GM12878 (cell line): ENCODE results near the gene PPM1J. TPM values are rescaled to one million over a fixed set of nuclear protein-coding genes. Genes with fewer than 3 reads are reported as not detected.

Experiments used
- ATAC-seq: fragments of 200-7000 bp; cut with Tn5 transposase; 3 replicates; pipeline ENCODE4 v1.9.1; 2020; ENCODE audit warnings: mild to moderate bottlenecking, moderate library complexity
- BruUV-seq: library from RNA; stranded (reverse); fragments of 400-500 nt; replicated peaks from 2 replicates; lab custom pipeline; 2021; lab: Mats Ljungman, UMichigan
- CTCF ChIA-PET: fragments of 300-600 bp; sonication (Branson Sonifier 250); formaldehyde crosslinking; extraction: SDS; loops from one replicate; lab custom pipeline; 2021; ENCODE audit warnings: inconsistent platforms; lab: Yijun Ruan, JAX
- POLR2A ChIA-PET: fragments of 350-600 bp; formaldehyde crosslinking; extraction: SDS; loops from one replicate; lab custom pipeline; 2021; ENCODE audit warnings: inconsistent platforms; lab: Charles Lee
- RAD21 ChIA-PET: fragments of 300-600 bp; sonication (Branson Sonifier 250); formaldehyde crosslinking; loops from one replicate; lab custom pipeline; 2023; ENCODE audit warnings: antibody characterized with exemption; ENCODE audit not compliant: unreplicated experiment; lab: Charles Lee
- SMC1A ChIA-PET: fragments of 300-600 bp; sonication (Branson Sonifier 250); formaldehyde crosslinking; loops from one replicate; lab custom pipeline; 2023; ENCODE audit not compliant: unreplicated experiment, uncharacterized antibody; lab: Charles Lee
- DNase-seq: peaks from one replicate; pipeline ENCODE4 v3.0.0-alpha.2; 2011; ENCODE audit warnings: low read depth, low spot score
- FAIRE-seq: peaks from 3 replicates; lab custom pipeline; 2011; peaks lifted over from hg19 to GRCh38; lab: Jason Lieb, UNC
- H2AFZ ChIP-seq: 2 replicates; pipeline ENCODE4 v1.6.0; 2011; ENCODE audit warnings: low read depth, low read length, control low read depth; ENCODE audit not compliant: control insufficient read depth
- H3K27ac ChIP-seq: 2 replicates; pipeline ENCODE4 v1.5.1; 2011; ENCODE audit warnings: control low read depth; ENCODE audit not compliant: control insufficient read depth, insufficient read depth
- H3K27me3 ChIP-seq, 2 experiments: replicated peaks in 1 of 2; 2 replicates each; pipeline versions ENCODE4 v1.6.0 to v1.6.1; 2011; ENCODE audit warnings: low read length in 1 of 2; ENCODE audit not compliant: control insufficient read depth in 2 of 2, insufficient read depth in 2 of 2
- H3K36me3 ChIP-seq, 2 experiments: 2 replicates each; pipeline ENCODE4 v1.5.1; 2011; ENCODE audit warnings: low read length in 1 of 2; ENCODE audit not compliant: control insufficient read depth in 2 of 2, insufficient read depth in 2 of 2
- H3K4me1 ChIP-seq: 2 replicates; pipeline ENCODE4 v1.6.1; 2011; ENCODE audit warnings: mild to moderate bottlenecking, low read length, moderate library complexity, mixed read lengths; ENCODE audit not compliant: control insufficient read depth, insufficient read depth
- H3K4me2 ChIP-seq: 2 replicates; pipeline ENCODE4 v1.6.0; 2011; ENCODE audit warnings: control low read depth; ENCODE audit not compliant: control insufficient read depth, insufficient read depth
- H3K4me3 ChIP-seq: fragments of 200-600 bp; sonication (generic); 2 replicates; pipeline ENCODE4 v1.5.1; 2016
- H3K79me2 ChIP-seq: 2 replicates; pipeline ENCODE4 v1.6.0; 2011; ENCODE audit warnings: low read length; ENCODE audit not compliant: control insufficient read depth, insufficient read depth
- H3K9ac ChIP-seq: 2 replicates; pipeline ENCODE4 v1.8.0; 2011; ENCODE audit warnings: low read length, control low read depth, mixed read lengths; ENCODE audit not compliant: control insufficient read depth, insufficient read depth
- H3K9me3 ChIP-seq: replicated peaks from 3 replicates; pipeline ENCODE4 v1.5.1; 2011; ENCODE audit warnings: mild to moderate bottlenecking, low read length; ENCODE audit not compliant: control insufficient read depth, insufficient read depth
- H4K20me1 ChIP-seq: 2 replicates; pipeline ENCODE4 v1.6.0; 2011; ENCODE audit not compliant: control insufficient read depth, insufficient read depth
- MEF2A ChIP-seq: IDR thresholded peaks from 2 replicates; pipeline ENCODE4 v1.6.1; 2011; ENCODE audit warnings: low read depth, mild to moderate bottlenecking, low read length, moderate library complexity; ENCODE audit not compliant: insufficient read depth
- NFYA ChIP-seq: IDR thresholded peaks from 2 replicates; pipeline ENCODE4 v1.6.1; 2011; ENCODE audit warnings: low read depth, mild to moderate bottlenecking, low read length, improper control_type of control experiment, borderline replicate concordance
- NFYB ChIP-seq: IDR thresholded peaks from 2 replicates; pipeline ENCODE4 v1.6.1; 2011; ENCODE audit warnings: low read depth, mild to moderate bottlenecking, low read length, improper control_type of control experiment, moderate library complexity; ENCODE audit not compliant: insufficient read depth
- SIX5 ChIP-seq: IDR thresholded peaks from 2 replicates; pipeline ENCODE4 v1.6.1; 2011; ENCODE audit warnings: mild to moderate bottlenecking, low read depth, low read length, moderate library complexity; ENCODE audit not compliant: severe bottlenecking
- SPI1 ChIP-seq: IDR thresholded peaks from 2 replicates; pipeline ENCODE4 v1.6.1; 2011; ENCODE audit warnings: low read depth, mild to moderate bottlenecking, low read length, moderate library complexity, borderline replicate concordance; ENCODE audit not compliant: insufficient read depth
- SREBF2 ChIP-seq: IDR thresholded peaks from 2 replicates; pipeline ENCODE4 v1.6.1; 2012; ENCODE audit warnings: mild to moderate bottlenecking, low read length
- STAT3 ChIP-seq: IDR thresholded peaks from 2 replicates; pipeline ENCODE4 v1.6.1; 2011; ENCODE audit warnings: low read depth, low read length, improper control_type of control experiment
- ZBTB4 ChIP-seq: fragments of 450-650 bp; formaldehyde crosslinking; IDR thresholded peaks from 2 replicates; pipeline ENCODE4 v1.4.0; 2022; ENCODE audit warnings: mild to moderate bottlenecking, moderate library complexity
- ZSCAN29 ChIP-seq: fragments of 450-650 bp; IDR thresholded peaks from 2 replicates; pipeline ENCODE4 v1.6.1; 2017; ENCODE audit warnings: mild to moderate bottlenecking, moderate library complexity
- WGBS: methylation state at CpG from one replicate; pipeline ENCODE4 v1.1.6; 2016; ENCODE audit warnings: low lambda C conversion rate; ENCODE audit not compliant: insufficient replicate concordance, insufficient coverage; ENCODE audit errors: missing lambda C conversion rate; 5-methylcytosine and 5-hydroxymethylcytosine counted together
- in situ Hi-C: fragments of 300-500 bp; cut with MboI; formaldehyde crosslinking; loops from 9 replicates; pipeline ENCODE4 v1.14.3; 2018; ENCODE audit warnings: mixed read lengths
- intact Hi-C: fragments of 100-400 bp; cut with micrococcal nuclease; formaldehyde crosslinking; loops from one replicate; pipeline ENCODE4 v1.14.2; 2022; ENCODE audit not compliant: unreplicated experiment
- polyA plus RNA-seq, 11 experiments: library from polyadenylated mRNA; depleted of rRNA in 4 of 11; unstranded in 6 of 11; stranded (reverse) in 5 of 11; fragments of >200 nt; fragmentation: Nextera tagmentation in 4 of 11; fragmentation: Illumina TruSeq in 1 of 11; extraction: Ambion mirVana in 4 of 11; extraction: Trizol in 1 of 11; gene quantifications; 1 replicate in 1 of 11; 2 replicates in 10 of 11; pipeline versions ENCODE4 v1.2.1 to v1.2.3, GENCODE V29; 2011 to 2016; ENCODE audit warnings: inconsistent platforms in 2 of 11, missing spikeins in 2 of 11, low read depth in 1 of 11
- total RNA-seq, 4 experiments: library from RNA; depleted of rRNA in 3 of 4; stranded (reverse); fragments of >200 nt in 3 of 4; fragmentation: Illumina TruSeq in 1 of 4; extraction: Trizol in 1 of 4; gene quantifications; 2 replicates each; pipeline versions ENCODE4 v1.2.1 to v1.2.3, GENCODE V29; 2013 to 2021
- TF ChIP-seq, protein P1 (sequence below): fragments of 450-650 bp; formaldehyde crosslinking; IDR thresholded peaks from 2 replicates; pipeline ENCODE4 v1.4.0; 2020; ENCODE audit warnings: mild to moderate bottlenecking, moderate library complexity

The PPM1J gene
- total and polyA plus RNA-seq, 10 of the 15 experiments (the other 5 are each of a cell fraction or from before 2014, with no cell fraction given) = 0.07 to 1.8 (median 0.59) TPM; not detected in 1

- H3K27me3 ChIP-seq = no peaks in the 10 kb centered on the region
- peaks cover 21% of the 10 kb centered on the region for H3K4me1 ChIP-seq
- 0 out of 2 replicates have a peak, but pooled peaks cover 3% of the 10 kb centered on the region for H4K20me1 ChIP-seq
- BruUV-seq = no TSS peak
- H3K4me3 ChIP-seq = no peak overlapping the region
- in situ Hi-C loops (no loop called here), intact Hi-C loops (loop anchor here (10.0 kb wide), 1 partner anchor 684 kb away; the partner anchor contains the start of gene MAGI3)
- WGBS = 27% methylated on average over 7 of the region's 7 CpGs
- ATAC-seq = no peak
- ChIA-PET CTCF (interaction anchor here (0.7 to 5.9 kb wide), 4 partner anchors 98 to 319 kb away, joined by 3 to 122 read pairs (median 24); no protein-coding TSS in a partner anchor), POLR2A (no interaction called here), RAD21 (interaction anchor here (0.6 to 5.6 kb wide), 4 partner anchors 12 to 320 kb away, joined by 3 to 53 read pairs (median 4); no protein-coding TSS in a partner anchor), SMC1A (interaction anchor here (1.3 to 5.1 kb wide), 4 partner anchors 89 to 320 kb away, joined by 3 to 47 read pairs (median 24); no protein-coding TSS in a partner anchor)
- no peaks in the 10 kb centered on the region for H3K36me3 ChIP-seq
- no peak for FAIRE-seq
- H3K9ac ChIP-seq = no peak overlapping the region
- peaks cover 7% of the 10 kb centered on the region for H3K79me2 ChIP-seq
- H3K4me2 ChIP-seq = no peak overlapping the region
- no peak overlapping the region for H2AFZ ChIP-seq
- no peak overlapping the region for H3K27ac ChIP-seq
- DNase-seq = no peak
- TF ChIP-seq NFYA = no peak
- no peak for TF ChIP-seq ZBTB4 (CRISPR knock-in tag)
- no peak for TF ChIP-seq SIX5
- no peak for TF ChIP-seq STAT3
- TF ChIP-seq SPI1 = no peak
- TF ChIP-seq ZSCAN29 = no peak
- TF ChIP-seq SREBF2 = no peak
- no peak for TF ChIP-seq NFYB
- no peak for TF ChIP-seq MEF2A
- TF ChIP-seq, protein P1, sequence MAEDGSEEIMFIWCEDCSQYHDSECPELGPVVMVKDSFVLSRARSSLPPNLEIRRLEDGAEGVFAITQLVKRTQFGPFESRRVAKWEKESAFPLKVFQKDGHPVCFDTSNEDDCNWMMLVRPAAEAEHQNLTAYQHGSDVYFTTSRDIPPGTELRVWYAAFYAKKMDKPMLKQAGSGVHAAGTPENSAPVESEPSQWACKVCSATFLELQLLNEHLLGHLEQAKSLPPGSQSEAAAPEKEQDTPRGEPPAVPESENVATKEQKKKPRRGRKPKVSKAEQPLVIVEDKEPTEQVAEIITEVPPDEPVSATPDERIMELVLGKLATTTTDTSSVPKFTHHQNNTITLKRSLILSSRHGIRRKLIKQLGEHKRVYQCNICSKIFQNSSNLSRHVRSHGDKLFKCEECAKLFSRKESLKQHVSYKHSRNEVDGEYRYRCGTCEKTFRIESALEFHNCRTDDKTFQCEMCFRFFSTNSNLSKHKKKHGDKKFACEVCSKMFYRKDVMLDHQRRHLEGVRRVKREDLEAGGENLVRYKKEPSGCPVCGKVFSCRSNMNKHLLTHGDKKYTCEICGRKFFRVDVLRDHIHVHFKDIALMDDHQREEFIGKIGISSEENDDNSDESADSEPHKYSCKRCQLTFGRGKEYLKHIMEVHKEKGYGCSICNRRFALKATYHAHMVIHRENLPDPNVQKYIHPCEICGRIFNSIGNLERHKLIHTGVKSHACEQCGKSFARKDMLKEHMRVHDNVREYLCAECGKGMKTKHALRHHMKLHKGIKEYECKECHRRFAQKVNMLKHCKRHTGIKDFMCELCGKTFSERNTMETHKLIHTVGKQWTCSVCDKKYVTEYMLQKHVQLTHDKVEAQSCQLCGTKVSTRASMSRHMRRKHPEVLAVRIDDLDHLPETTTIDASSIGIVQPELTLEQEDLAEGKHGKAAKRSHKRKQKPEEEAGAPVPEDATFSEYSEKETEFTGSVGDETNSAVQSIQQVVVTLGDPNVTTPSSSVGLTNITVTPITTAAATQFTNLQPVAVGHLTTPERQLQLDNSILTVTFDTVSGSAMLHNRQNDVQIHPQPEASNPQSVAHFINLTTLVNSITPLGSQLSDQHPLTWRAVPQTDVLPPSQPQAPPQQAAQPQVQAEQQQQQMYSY = no peak
- H3K9me3 ChIP-seq = no peaks in the 10 kb centered on the region
Observed at GRCh38 chr1:112711041-112711440, 4.1 kb downstream of the PPM1J start.
